ENCODE data around the gene WDPCP.
"Not testable (repeated sequence)": the region's sequence is repeated elsewhere in the genome, so short reads cannot be mapped to it uniquely, and the experiment has no call there.

WDPCP gene

DNA sequence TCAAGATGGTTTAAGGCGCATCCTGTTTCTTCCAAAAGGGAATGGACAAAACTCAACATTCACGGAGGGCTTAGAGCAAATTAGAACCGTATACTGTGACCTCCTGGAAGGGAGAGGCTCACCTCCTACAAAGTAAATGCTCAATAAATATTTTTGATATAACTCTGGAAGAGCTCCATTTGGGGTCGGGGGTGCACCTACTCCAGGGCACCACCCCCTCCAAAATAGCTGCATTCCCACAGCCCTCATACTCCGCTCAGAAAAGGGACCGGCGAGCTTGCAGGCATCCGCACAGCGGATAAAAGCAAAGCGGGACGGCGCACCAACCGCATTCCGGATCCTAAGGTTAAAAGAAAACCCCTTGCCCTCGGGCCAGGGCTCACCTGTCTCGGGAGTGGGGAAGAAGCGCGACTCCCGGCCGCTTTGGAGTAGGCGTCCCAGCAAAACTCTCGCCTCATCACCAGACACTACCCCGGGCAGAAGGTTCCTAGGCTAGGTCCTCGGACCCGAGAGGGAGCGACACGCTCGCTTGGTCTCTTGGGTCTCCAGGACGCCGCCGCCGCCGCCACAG is 378 bp downstream of the WDPCP start:
- Histone ChIP-seq H3K9me3 (replicated peaks; ENCODE audit: low read length) (no peaks in the 10 kb centered on the region), H3K27me3 (ENCODE audit: control insufficient read depth, insufficient read depth, low read length) (no peaks in the 10 kb centered on the region), H3K4me2 (ENCODE audit: low read length) (peak overlapping the region; percentile 90), H3K9ac (ENCODE audit: low read depth, low read length) (peak overlapping the region; percentile 84), H3K4me1 (ENCODE audit: control insufficient read depth, insufficient read depth, low read length) (peaks cover 18% of the 10 kb centered on the region), H3K36me3 (ENCODE audit: insufficient read depth, low read length) (no peaks in the 10 kb centered on the region), H3K4me3 (ENCODE audit: low read length) (peak overlapping the region; percentile 87)

- no peak overlapping the region for H3K9ac ChIP-seq (ENCODE audit: low read depth, low read length)
- no peak overlapping the region for H3K4me3 ChIP-seq (ENCODE audit: low read length)
- peaks cover 6% of the 10 kb centered on the region for H3K4me1 ChIP-seq (ENCODE audit: control insufficient read depth, insufficient read depth, low read length)
- H3K9me3 ChIP-seq (replicated peaks; ENCODE audit: low read length) = no peaks in the 10 kb centered on the region
- H3K4me2 ChIP-seq (ENCODE audit: low read length) = no peak overlapping the region
- no peaks in the 10 kb centered on the region for H3K27me3 ChIP-seq (ENCODE audit: control insufficient read depth, insufficient read depth, low read length)
- H3K36me3 ChIP-seq (ENCODE audit: insufficient read depth, low read length) = no peaks in the 10 kb centered on the region
Observed at GRCh38 chr2:63582873-63583272, 5.4 kb downstream of the WDPCP start.

DNA sequence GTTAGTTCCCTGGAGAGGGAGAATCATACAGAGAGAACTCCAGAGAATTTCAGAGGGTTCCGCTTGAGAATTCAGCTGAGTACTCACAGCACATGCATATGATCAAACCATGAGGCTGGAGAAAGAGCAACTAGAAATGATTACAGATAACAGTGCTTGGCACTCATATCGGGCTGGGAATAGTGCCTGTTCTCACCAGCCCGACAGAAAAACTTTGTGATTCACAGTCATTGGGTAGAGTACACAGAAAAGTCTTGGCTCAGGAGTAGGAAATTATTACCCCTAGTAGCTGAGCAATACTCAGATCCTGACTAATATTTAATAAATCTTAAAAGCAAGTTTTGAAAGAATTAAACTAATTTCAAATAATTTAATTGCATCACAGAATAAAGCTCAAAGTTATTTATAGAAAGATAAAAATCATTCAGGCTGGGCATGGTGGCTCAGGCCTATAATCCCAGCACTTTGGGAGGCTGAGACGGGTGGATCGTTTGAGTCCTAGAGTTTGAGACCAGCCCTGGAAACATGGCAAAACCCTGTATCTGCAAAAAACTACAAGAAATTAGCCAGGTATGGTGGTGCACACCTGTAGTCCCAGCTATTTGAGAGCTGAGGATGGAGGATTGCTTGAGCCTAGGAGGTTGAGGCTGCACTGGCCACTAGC is 6.8 kb downstream of the WDPCP start:
- H3K4me3 ChIP-seq (ENCODE audit: low read length) = no peak overlapping the region
- H3K9ac ChIP-seq (ENCODE audit: low read depth, low read length) = no peak overlapping the region
- H3K4me1 ChIP-seq (ENCODE audit: control insufficient read depth, insufficient read depth, low read length) = no peaks in the 10 kb centered on the region
- H3K9me3 ChIP-seq (replicated peaks; ENCODE audit: low read length) = no peaks in the 10 kb centered on the region
- H3K27me3 ChIP-seq (ENCODE audit: control insufficient read depth, insufficient read depth, low read length) = no peaks in the 10 kb centered on the region
- H3K36me3 ChIP-seq (ENCODE audit: insufficient read depth, low read length) = no peaks in the 10 kb centered on the region
- H3K4me2 ChIP-seq (ENCODE audit: low read length) = peak overlapping the region; percentile 42

DNA sequence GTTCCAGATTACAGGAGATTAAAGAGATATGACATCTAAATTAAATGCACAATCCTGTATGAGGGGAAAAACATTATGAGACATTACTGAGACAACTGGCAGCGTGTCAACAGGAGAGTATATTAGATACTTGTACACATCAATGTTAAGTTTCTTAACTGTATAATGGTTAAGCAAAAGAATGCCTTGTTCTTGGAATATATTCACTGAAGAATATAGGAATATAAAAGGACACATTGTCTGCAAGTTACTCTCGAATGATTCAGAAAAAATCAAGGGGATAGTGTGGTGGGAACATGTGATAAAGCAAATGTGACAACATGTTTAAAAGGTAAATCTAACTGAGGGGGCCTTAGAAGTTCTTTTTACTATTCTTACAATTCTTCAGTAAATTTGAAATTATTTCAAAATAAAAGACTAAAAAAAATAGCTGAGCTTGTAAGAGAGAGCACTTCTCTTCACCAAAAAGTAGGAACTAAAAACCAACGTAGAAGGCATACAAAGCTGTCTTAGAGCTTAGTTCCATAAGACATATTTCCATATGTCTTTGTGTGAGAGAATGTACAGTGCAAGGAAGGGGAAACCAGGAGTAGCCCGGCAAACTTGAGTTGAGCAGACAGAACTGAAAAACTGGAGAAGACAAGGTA is 7.5 kb downstream of the WDPCP start:
- no peaks in the 10 kb centered on the region for H3K4me1 ChIP-seq (ENCODE audit: control insufficient read depth, insufficient read depth, low read length)
- peak overlapping the region; percentile 42 for H3K4me2 ChIP-seq (ENCODE audit: low read length)
- no peaks in the 10 kb centered on the region for H3K27me3 ChIP-seq (ENCODE audit: control insufficient read depth, insufficient read depth, low read length)
- no peaks in the 10 kb centered on the region for H3K9me3 ChIP-seq (replicated peaks; ENCODE audit: low read length)
- H3K4me3 ChIP-seq (ENCODE audit: low read length) = no peak overlapping the region
- H3K9ac ChIP-seq (ENCODE audit: low read depth, low read length) = no peak overlapping the region
- H3K36me3 ChIP-seq (ENCODE audit: insufficient read depth, low read length) = no peaks in the 10 kb centered on the region

GRCh38 chr2:63578767-63579166 is 9.5 kb downstream of the WDPCP start:
- no peak overlapping the region for H3K9ac ChIP-seq (ENCODE audit: low read depth, low read length)

DNA sequence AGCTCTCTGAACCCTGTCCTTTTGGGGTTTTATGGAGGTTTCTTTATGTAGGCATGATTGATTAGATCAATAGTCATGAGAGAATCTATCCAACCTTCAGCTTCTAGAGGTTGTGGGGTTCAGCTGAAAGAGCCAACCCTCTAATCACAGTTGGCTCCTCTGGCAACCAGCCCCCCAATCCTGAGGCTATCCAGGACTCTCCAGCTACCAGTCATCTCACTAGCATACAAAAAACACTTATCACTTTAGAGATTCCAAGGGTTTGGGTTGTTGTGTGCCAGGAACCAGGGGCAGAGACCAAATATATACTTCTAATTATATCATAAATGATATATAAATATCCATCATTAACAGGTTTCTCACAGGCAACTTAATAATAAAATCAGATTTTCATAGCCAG is 11.7 kb downstream of the WDPCP start:
- Histone ChIP-seq H3K9me3 (replicated peaks; ENCODE audit: low read length) (no peaks in the 10 kb centered on the region), H3K4me2 (ENCODE audit: low read length) (no peak overlapping the region), H3K4me3 (ENCODE audit: low read length) (no peak overlapping the region), H3K9ac (ENCODE audit: low read depth, low read length) (no peak overlapping the region), H3K27me3 (ENCODE audit: control insufficient read depth, insufficient read depth, low read length) (no peaks in the 10 kb centered on the region), H3K4me1 (ENCODE audit: control insufficient read depth, insufficient read depth, low read length) (no peaks in the 10 kb centered on the region), H3K36me3 (ENCODE audit: insufficient read depth, low read length) (no peaks in the 10 kb centered on the region)

More at GRCh38 chr2:63578767-63579166, 9.5 kb downstream of the WDPCP start:
- Histone ChIP-seq H3K27me3 (ENCODE audit: control insufficient read depth, insufficient read depth, low read length) (no peaks in the 10 kb centered on the region), H3K4me2 (ENCODE audit: low read length) (no peak overlapping the region), H3K4me3 (ENCODE audit: low read length) (no peak overlapping the region), H3K36me3 (ENCODE audit: insufficient read depth, low read length) (no peaks in the 10 kb centered on the region), H3K9me3 (replicated peaks; ENCODE audit: low read length) (no peaks in the 10 kb centered on the region), H3K4me1 (ENCODE audit: control insufficient read depth, insufficient read depth, low read length) (no peaks in the 10 kb centered on the region)

GRCh38 chr2:63573726-63574345 is 14.4 kb downstream of the WDPCP start:
- H3K9ac ChIP-seq (ENCODE audit: low read depth, low read length); H3K9me3 ChIP-seq (replicated peaks; ENCODE audit: low read length); H3K36me3 ChIP-seq (ENCODE audit: insufficient read depth, low read length); H3K4me3 ChIP-seq (ENCODE audit: low read length); H3K4me2 ChIP-seq (ENCODE audit: low read length); H3K4me1 ChIP-seq (ENCODE audit: control insufficient read depth, insufficient read depth, low read length); H3K27me3 ChIP-seq (ENCODE audit: control insufficient read depth, insufficient read depth, low read length): not testable (repeated sequence)

DNA sequence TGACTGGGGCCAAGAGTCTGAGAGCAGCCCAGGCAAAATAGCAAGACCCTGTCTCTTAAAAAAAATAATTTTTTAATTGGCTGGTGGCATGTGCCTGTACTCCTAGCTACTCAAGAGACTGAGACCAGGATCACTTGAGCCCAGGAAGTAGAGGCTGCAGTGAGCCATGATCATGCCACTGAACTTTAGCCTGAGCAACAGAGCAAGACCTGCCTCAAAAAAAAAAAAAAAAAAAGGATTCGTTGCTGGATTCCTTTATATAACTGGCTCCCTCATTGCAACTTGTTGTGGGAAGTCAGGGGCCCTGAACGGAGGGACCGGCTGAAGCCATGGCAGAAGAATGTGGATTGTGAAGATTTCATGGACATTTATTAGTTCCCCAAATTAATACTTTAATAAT is 15.3 kb downstream of the WDPCP start:
- not testable (repeated sequence) for H3K4me1 ChIP-seq (ENCODE audit: control insufficient read depth, insufficient read depth, low read length); H3K4me2 ChIP-seq (ENCODE audit: low read length); H3K9me3 ChIP-seq (replicated peaks; ENCODE audit: low read length); H3K36me3 ChIP-seq (ENCODE audit: insufficient read depth, low read length); H3K27me3 ChIP-seq (ENCODE audit: control insufficient read depth, insufficient read depth, low read length); H3K4me3 ChIP-seq (ENCODE audit: low read length); H3K9ac ChIP-seq (ENCODE audit: low read depth, low read length)

GRCh38 chr2:63572001-63572400 is 16.3 kb downstream of the WDPCP start:
- no peaks in the 10 kb centered on the region for H3K36me3 ChIP-seq (ENCODE audit: insufficient read depth, low read length)
- H3K4me1 ChIP-seq (ENCODE audit: control insufficient read depth, insufficient read depth, low read length) = no peaks in the 10 kb centered on the region
- H3K4me3 ChIP-seq (ENCODE audit: low read length) = no peak overlapping the region
- H3K9me3 ChIP-seq (replicated peaks; ENCODE audit: low read length) = no peaks in the 10 kb centered on the region
- no peak overlapping the region for H3K4me2 ChIP-seq (ENCODE audit: low read length)
- H3K9ac ChIP-seq (ENCODE audit: low read depth, low read length) = no peak overlapping the region
- H3K27me3 ChIP-seq (ENCODE audit: control insufficient read depth, insufficient read depth, low read length) = no peaks in the 10 kb centered on the region

- Histone ChIP-seq H3K4me3 (ENCODE audit: low read length) (no peak overlapping the region), H3K36me3 (ENCODE audit: insufficient read depth, low read length) (no peaks in the 10 kb centered on the region), H3K27me3 (ENCODE audit: control insufficient read depth, insufficient read depth, low read length) (no peaks in the 10 kb centered on the region), H3K9ac (ENCODE audit: low read depth, low read length) (no peak overlapping the region), H3K4me2 (ENCODE audit: low read length) (no peak overlapping the region), H3K9me3 (replicated peaks; ENCODE audit: low read length) (no peaks in the 10 kb centered on the region), H3K4me1 (ENCODE audit: control insufficient read depth, insufficient read depth, low read length) (no peaks in the 10 kb centered on the region)
Observed at GRCh38 chr2:63571291-63571690, 17.0 kb downstream of the WDPCP start.

- H3K4me2 ChIP-seq (ENCODE audit: low read length) = no peak overlapping the region
- no peak overlapping the region for H3K9ac ChIP-seq (ENCODE audit: low read depth, low read length)
- no peaks in the 10 kb centered on the region for H3K9me3 ChIP-seq (replicated peaks; ENCODE audit: low read length)
- no peaks in the 10 kb centered on the region for H3K4me1 ChIP-seq (ENCODE audit: control insufficient read depth, insufficient read depth, low read length)
- no peak overlapping the region for H3K4me3 ChIP-seq (ENCODE audit: low read length)
- H3K36me3 ChIP-seq (ENCODE audit: insufficient read depth, low read length) = no peaks in the 10 kb centered on the region
- H3K27me3 ChIP-seq (ENCODE audit: control insufficient read depth, insufficient read depth, low read length) = no peaks in the 10 kb centered on the region
Observed at GRCh38 chr2:63569740-63570139, 18.5 kb downstream of the WDPCP start.
